Effector CD8-positive, alpha-beta T cell (primary cell): Measurements from ENCODE around the gene ST7L.

Source experiments
- DNase-seq: peaks from one replicate; lab custom pipeline; 2025; lab: John Stamatoyannopoulos, UW

The ST7L gene

GRCh38 chr1:112546076-112546475, 72.9 kb downstream of the ST7L start:
- no peak for DNase-seq

DNA sequence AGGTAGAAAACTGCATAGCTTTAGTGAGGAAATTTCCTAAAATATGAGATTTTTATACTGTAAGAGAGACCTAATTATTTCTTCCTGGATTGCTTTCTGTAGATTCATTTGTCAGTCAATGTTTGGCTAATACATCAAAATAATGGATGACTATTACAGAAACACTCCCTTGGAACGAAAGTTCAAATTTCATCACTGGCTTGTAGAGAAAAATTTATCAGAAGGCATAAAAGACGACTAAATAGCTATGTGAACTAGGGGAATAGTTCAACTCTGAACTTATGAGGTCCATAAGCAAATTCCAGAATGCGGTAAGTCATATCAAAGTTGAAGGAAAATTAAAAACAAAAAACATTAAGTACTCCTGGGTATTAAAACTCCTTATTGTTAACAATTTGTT, 74.2 kb downstream of the ST7L start:
- DNase-seq, result no peak

DNA sequence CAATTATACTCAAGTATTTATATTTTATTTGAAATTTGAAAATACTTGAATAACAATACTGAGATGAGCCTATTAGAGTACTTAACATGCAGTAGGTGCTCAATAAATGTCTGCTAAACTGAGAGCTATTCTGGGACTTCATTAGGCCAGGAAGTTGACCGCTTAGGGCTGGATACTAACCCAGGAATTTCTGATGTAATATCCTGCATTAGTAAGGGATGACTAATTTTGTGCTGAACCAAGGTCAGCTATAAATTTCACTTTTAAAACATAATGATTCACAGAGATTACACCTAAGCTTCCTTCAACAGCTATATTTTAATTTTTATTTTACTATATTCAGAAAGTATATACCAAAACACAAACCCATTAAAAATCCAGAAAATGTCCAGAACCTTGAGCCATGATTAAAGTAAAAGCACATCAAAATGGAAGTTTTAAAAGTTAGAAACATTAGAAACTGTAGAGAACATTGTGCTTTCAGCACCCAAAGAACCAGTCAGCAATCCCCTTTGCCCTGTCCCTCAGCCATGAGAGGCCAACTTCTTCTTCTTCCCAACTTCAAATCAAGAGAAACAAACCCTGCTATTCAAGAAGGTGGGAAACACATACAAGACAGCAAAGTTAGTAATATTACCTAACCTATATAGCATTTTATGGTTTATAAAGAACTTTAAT, 74.8 kb downstream of the ST7L start:
- no peak for DNase-seq

- no peak for DNase-seq
These were observed 76.6 kb downstream of the ST7L start for GRCh38 chr1:112542206-112542973.

DNA sequence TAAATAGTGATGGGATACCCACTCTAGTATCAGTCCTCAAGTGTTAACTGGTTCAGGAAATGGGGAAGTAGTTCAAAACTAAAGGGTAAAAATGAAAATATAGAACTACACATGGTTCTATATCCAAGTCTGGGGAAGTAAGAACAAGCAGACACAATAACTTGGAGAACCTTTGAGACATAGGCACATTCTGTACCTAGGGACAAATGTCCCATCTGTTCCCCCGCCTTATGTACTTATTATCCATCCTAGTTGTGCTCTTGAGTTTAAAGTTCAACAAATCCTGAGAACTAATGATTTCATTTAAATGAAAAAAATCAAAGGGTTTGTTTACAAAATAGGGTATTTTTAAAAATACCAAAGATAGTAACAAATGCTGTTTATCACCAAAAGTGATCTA, 77.6 kb downstream of the ST7L start:
- DNase-seq, result no peak

DNA sequence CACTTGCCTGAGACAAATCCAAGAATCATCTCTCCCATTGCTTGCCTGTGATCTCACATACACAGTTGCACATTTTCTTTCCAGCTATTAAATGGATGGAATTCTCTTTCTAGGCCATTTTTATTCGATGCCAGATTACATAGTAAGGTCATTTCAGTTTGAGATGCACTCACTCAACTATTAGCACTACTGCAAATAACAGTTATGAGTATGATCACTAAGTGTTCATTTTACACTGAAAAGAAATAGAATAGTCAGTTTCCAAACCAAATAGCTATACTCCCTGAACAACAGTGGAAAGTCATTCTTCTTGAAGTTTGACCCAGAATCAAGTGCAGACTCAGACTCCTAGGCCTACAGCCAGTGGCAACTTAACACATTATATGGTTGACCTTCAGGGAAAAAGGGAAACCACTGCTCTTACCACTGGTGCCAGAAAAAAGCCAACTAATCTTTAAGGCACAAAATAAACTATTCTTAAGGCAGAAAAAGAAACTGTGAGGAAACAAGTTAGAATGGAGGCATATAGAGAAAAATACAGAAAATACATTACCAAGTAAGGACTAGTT, 78.6 kb downstream of the ST7L start:
- DNase-seq, result no peak

DNA sequence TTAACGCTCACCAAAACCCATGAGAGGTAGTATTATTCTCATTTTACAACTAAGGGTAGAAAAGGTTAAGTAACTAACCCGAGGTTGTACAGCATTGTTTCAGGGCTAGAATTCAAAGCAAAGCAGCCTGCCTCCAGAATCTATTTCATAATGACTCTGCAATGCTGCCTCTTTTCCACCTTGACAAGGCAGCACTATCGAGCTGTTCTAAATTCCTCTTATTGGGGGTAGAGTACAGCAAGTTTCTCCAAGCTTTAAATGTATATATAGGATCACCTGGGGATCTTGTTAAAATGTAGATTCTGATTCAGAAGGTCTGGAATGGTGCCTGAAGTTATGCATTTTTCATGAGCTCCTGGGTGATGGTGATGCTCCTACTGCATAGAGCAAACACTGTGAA, 80.1 kb downstream of the ST7L start:
- no peak for DNase-seq

GRCh38 chr1:112537456-112537855, 81.5 kb downstream of the ST7L start:
- no peak for DNase-seq

- no peak for DNase-seq
These were observed 82.4 kb downstream of the ST7L start for GRCh38 chr1:112536561-112536960.

DNA sequence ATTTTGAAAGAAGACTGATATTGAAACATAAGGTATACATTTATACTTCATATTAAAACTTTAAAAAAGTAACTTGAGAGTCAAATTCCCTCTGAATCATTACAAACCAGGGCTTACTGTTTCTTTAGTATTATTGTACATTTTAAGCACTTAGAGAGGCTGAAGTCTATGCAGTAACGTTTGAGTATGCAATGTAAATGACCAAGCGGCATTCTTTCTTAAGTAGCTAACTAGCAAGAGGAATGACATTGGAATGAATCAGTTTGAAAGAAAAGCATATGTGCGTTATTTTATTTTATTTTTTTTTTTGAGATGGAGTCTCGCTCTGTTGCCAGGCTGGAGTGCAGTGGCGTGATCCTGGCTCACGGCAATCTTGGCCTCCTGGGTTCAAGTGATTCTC, 85.9 kb downstream of the ST7L start:
- DNase-seq, result no peak

- no peak for DNase-seq
These were observed 86.9 kb downstream of the ST7L start for GRCh38 chr1:112532064-112532463.

GRCh38 chr1:112530832-112531231, 88.1 kb downstream of the ST7L start:
- no peak for DNase-seq

- DNase-seq, result no peak
These were observed 89.6 kb downstream of the ST7L start for GRCh38 chr1:112529301-112529700.

GRCh38 chr1:112528076-112528475, 90.9 kb downstream of the ST7L start:
- no peak for DNase-seq

GRCh38 chr1:112527266-112528010, 91.5 kb downstream of the ST7L start:
- DNase-seq, result no peak

DNA sequence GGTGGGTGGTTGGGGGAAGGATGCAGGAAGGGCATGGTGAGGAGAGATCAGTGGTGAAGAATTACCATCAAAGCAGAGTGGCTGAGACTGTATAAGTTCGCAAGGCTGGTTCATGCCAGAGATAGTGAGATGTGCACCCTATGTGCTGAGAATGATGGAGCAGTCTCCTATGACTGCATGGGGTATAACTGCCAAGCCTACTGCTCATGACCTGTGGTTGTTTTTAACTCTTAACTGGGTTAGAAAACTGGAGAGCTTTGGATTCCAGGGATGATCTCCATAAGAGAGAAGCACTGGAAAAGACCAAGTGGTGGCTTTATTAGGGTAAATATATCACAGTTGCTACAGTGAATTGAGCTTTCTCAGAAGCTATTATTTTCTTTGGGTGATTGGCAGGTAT, 94.0 kb downstream of the ST7L start:
- DNase-seq, result no peak

DNA sequence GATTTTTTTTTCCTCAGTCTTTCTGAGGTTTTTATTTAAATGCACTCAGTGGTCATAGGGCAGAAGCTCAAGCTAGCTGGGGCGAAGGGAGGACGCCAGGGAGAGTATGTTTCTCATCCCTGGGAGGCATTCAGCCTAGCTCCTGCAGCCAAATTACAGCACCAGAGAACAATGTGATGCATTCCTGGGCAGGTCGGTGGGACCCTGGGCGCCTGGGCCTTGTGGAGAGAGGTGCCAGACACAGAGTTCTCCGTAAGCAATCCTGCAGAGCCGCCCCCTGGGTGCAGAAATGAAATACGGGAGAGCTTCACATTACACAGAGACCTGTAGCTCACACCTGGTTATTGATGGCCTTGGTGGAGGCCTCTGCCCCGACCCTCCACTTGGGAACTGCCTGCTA, 94.7 kb downstream of the ST7L start:
- no peak for DNase-seq

DNA sequence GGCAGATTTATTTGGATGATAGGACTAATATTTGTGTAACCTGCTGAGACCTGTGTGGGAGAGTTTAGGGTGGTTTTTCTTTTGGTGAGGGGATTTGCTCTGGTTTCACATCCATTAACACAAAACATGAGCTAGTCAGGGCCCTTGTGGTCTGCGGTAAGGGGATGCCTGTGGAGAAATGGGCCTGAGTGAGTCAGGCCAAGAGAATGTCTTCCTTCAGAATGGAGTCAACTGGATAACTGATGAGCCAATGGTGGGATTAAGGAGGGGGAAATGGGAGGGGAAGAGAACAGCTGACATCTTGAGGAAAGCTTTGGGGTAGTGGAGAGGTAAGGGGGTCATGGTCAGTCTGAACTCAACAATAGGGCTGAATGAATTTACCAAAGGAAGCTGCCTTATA, 96.3 kb downstream of the ST7L start:
- no peak for DNase-seq

DNA sequence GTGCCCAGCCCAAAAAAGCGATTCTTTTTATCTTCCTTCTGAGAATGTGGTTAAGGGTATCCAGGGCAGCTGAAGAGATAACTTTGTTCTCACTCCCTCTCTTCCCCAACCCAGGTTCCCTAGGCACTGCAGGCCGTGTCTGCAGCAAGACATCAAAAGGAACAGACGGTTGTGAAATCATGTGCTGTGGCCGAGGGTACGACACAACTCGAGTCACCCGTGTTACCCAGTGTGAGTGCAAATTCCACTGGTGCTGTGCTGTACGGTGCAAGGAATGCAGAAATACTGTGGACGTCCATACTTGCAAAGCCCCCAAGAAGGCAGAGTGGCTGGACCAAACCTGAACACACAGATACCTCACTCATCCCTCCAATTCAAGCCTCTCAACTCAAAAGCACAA, 98.8 kb downstream of the ST7L start:
- no peak for DNase-seq

- no peak for DNase-seq
These were observed 100.8 kb downstream of the ST7L start for GRCh38 chr1:112518186-112518585.

DNA sequence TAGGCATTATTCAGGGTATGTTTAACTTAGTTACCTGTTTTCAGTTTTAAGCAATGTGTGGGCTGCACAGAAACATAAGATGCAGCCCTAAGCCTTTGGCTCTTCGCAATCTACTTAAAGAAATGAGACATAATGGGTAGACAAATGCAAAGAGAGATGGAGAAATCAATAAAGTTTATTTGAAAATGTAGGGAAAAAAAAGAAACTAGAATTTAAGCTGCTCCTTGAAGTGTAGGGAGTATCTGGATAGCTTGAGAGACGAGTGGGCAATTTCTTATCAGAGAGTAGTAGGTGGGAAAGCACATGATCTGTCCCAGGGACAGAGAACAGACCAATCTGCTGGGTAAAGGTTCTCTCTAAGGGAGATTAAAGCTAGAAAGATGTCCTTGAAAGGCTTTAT, 101.3 kb downstream of the ST7L start:
- no peak for DNase-seq

DNA sequence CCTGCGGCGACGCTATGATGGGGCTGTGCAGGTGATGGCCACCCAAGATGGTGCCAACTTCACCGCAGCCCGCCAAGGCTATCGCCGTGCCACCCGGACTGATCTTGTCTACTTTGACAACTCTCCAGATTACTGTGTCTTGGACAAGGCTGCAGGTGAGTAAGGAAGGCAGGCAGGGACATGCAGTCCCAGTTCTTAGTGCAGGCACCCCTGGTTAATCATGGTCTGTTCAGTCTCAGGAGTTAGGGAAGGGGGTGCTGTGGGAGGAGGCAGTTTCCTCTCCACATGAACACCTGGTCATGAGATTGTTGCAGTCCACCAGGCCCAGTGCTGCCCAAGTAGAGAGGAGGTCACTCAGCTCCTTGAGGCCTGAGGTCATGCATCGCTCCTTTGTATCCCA, 101.7 kb downstream of the ST7L start:
- DNase-seq, result no peak

DNA sequence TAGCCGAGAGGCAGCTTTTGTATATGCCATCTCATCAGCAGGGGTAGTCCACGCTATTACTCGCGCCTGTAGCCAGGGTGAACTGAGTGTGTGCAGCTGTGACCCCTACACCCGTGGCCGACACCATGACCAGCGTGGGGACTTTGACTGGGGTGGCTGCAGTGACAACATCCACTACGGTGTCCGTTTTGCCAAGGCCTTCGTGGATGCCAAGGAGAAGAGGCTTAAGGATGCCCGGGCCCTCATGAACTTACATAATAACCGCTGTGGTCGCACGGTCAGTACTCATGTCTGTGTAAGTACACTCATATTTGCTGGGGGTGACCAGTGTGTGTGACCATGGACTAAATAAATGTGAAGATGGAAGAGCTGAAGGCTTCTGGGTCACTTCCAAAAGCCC, 102.8 kb downstream of the ST7L start:
- no peak for DNase-seq
